Activated naive CD4-positive, alpha-beta T cell (primary cell): Measurements from ENCODE around the gene SEC62.
A peak's percentile ranks its signal among the peaks of the same experiment; 100 is the strongest.

Experiments used
- DNase-seq, 4 experiments: peaks; one replicate each; lab custom pipeline; 2025; lab: John Stamatoyannopoulos, UW

Gene SEC62

GRCh38 chr3:169966951-169967915 is 626 bp downstream of the SEC62 start:
- peak in 3 of 4 experiments; percentile 9 to 75 (median 40) for DNase-seq

GRCh38 chr3:169968224-169968885 is 1.7 kb downstream of the SEC62 start:
- DNase-seq, result no peak

- no peak for DNase-seq
These were observed 2.8 kb downstream of the SEC62 start for GRCh38 chr3:169969174-169970095.

- no peak for DNase-seq
These were observed 4.2 kb downstream of the SEC62 start for GRCh38 chr3:169970847-169971246.

GRCh38 chr3:169971522-169971921 is 4.9 kb downstream of the SEC62 start:
- no peak for DNase-seq

GRCh38 chr3:169980055-169980454 is 13.4 kb downstream of the SEC62 start:
- DNase-seq, result no peak

GRCh38 chr3:169984292-169984691 is 17.7 kb downstream of the SEC62 start:
- DNase-seq, result no peak

GRCh38 chr3:169990431-169990830 is 23.8 kb downstream of the SEC62 start:
- no peak for DNase-seq

GRCh38 chr3:169992156-169992555 is 25.5 kb downstream of the SEC62 start:
- DNase-seq, result no peak

GRCh38 chr3:169992781-169993180 is 26.2 kb downstream of the SEC62 start:
- no peak for DNase-seq

GRCh38 chr3:169993761-169994160 is 27.2 kb downstream of the SEC62 start:
- no peak for DNase-seq

- DNase-seq, result no peak
These were observed 29.5 kb downstream of the SEC62 start for GRCh38 chr3:169996063-169996462.

- no peak for DNase-seq
These were observed 32.1 kb downstream of the SEC62 start for GRCh38 chr3:169998668-169999131.

GRCh38 chr3:169999433-169999832 is 32.8 kb downstream of the SEC62 start:
- DNase-seq, result no peak

GRCh38 chr3:170000051-170000450 is 33.4 kb downstream of the SEC62 start:
- DNase-seq, result no peak

- DNase-seq, result no peak
These were observed 35.6 kb downstream of the SEC62 start for GRCh38 chr3:170002231-170002630.

- DNase-seq, result no peak
These were observed 36.3 kb downstream of the SEC62 start for GRCh38 chr3:170002879-170003278.

GRCh38 chr3:170003881-170004356 is 37.3 kb downstream of the SEC62 start:
- no peak for DNase-seq

GRCh38 chr3:170007031-170007663 is 40.5 kb downstream of the SEC62 start:
- no peak for DNase-seq

- no peak for DNase-seq
These were observed 43.9 kb downstream of the SEC62 start for GRCh38 chr3:170010498-170010897.

GRCh38 chr3:170012683-170013400 is 46.2 kb downstream of the SEC62 start:
- DNase-seq, result no peak
